GM12878 (cell line): ENCODE data around the gene EFCAB3. TPM values are rescaled to one million over a fixed set of nuclear protein-coding genes. Genes with fewer than 3 reads are reported as not detected.

Experiments used
- ATAC-seq: fragments of 200-7000 bp; cut with Tn5 transposase; 3 replicates; pipeline ENCODE4 v1.9.1; 2020; ENCODE audit warnings: mild to moderate bottlenecking, moderate library complexity
- BruUV-seq: library from RNA; stranded (reverse); fragments of 400-500 nt; replicated peaks from 2 replicates; lab custom pipeline; 2021; lab: Mats Ljungman, UMichigan
- CTCF ChIA-PET: fragments of 300-600 bp; sonication (Branson Sonifier 250); formaldehyde crosslinking; extraction: SDS; loops from one replicate; lab custom pipeline; 2021; ENCODE audit warnings: inconsistent platforms; lab: Yijun Ruan, JAX
- POLR2A ChIA-PET: fragments of 350-600 bp; formaldehyde crosslinking; extraction: SDS; loops from one replicate; lab custom pipeline; 2021; ENCODE audit warnings: inconsistent platforms; lab: Charles Lee
- RAD21 ChIA-PET: fragments of 300-600 bp; sonication (Branson Sonifier 250); formaldehyde crosslinking; loops from one replicate; lab custom pipeline; 2023; ENCODE audit warnings: antibody characterized with exemption; ENCODE audit not compliant: unreplicated experiment; lab: Charles Lee
- SMC1A ChIA-PET: fragments of 300-600 bp; sonication (Branson Sonifier 250); formaldehyde crosslinking; loops from one replicate; lab custom pipeline; 2023; ENCODE audit not compliant: unreplicated experiment, uncharacterized antibody; lab: Charles Lee
- DNase-seq: peaks from one replicate; pipeline ENCODE4 v3.0.0-alpha.2; 2011; ENCODE audit warnings: low read depth, low spot score
- FAIRE-seq: peaks from 3 replicates; lab custom pipeline; 2011; peaks lifted over from hg19 to GRCh38; lab: Jason Lieb, UNC
- H2AFZ ChIP-seq: 2 replicates; pipeline ENCODE4 v1.6.0; 2011; ENCODE audit warnings: low read depth, low read length, control low read depth; ENCODE audit not compliant: control insufficient read depth
- H3K27ac ChIP-seq: 2 replicates; pipeline ENCODE4 v1.5.1; 2011; ENCODE audit warnings: control low read depth; ENCODE audit not compliant: control insufficient read depth, insufficient read depth
- H3K27me3 ChIP-seq, 2 experiments: replicated peaks in 1 of 2; 2 replicates each; pipeline versions ENCODE4 v1.6.0 to v1.6.1; 2011; ENCODE audit warnings: low read length in 1 of 2; ENCODE audit not compliant: control insufficient read depth in 2 of 2, insufficient read depth in 2 of 2
- H3K36me3 ChIP-seq, 2 experiments: 2 replicates each; pipeline ENCODE4 v1.5.1; 2011; ENCODE audit warnings: low read length in 1 of 2; ENCODE audit not compliant: control insufficient read depth in 2 of 2, insufficient read depth in 2 of 2
- H3K4me1 ChIP-seq: 2 replicates; pipeline ENCODE4 v1.6.1; 2011; ENCODE audit warnings: mild to moderate bottlenecking, low read length, moderate library complexity, mixed read lengths; ENCODE audit not compliant: control insufficient read depth, insufficient read depth
- H3K4me2 ChIP-seq: 2 replicates; pipeline ENCODE4 v1.6.0; 2011; ENCODE audit warnings: control low read depth; ENCODE audit not compliant: control insufficient read depth, insufficient read depth
- H3K4me3 ChIP-seq: fragments of 200-600 bp; sonication (generic); 2 replicates; pipeline ENCODE4 v1.5.1; 2016
- H3K79me2 ChIP-seq: 2 replicates; pipeline ENCODE4 v1.6.0; 2011; ENCODE audit warnings: low read length; ENCODE audit not compliant: control insufficient read depth, insufficient read depth
- H3K9ac ChIP-seq: 2 replicates; pipeline ENCODE4 v1.8.0; 2011; ENCODE audit warnings: low read length, control low read depth, mixed read lengths; ENCODE audit not compliant: control insufficient read depth, insufficient read depth
- H3K9me3 ChIP-seq: replicated peaks from 3 replicates; pipeline ENCODE4 v1.5.1; 2011; ENCODE audit warnings: mild to moderate bottlenecking, low read length; ENCODE audit not compliant: control insufficient read depth, insufficient read depth
- H4K20me1 ChIP-seq: 2 replicates; pipeline ENCODE4 v1.6.0; 2011; ENCODE audit not compliant: control insufficient read depth, insufficient read depth
- BRCA1 ChIP-seq: IDR thresholded peaks from 2 replicates; pipeline ENCODE4 v1.6.1; 2011; ENCODE audit warnings: low read depth, low read length, improper control_type of control experiment
- CBX5 ChIP-seq: sonication (generic); IDR thresholded peaks from 2 replicates; pipeline ENCODE4 v1.6.1; 2016; ENCODE audit warnings: low read depth, moderate library complexity, mild to moderate bottlenecking, inconsistent platforms
- HDAC6 ChIP-seq: fragments of 200-600 bp; sonication (generic); IDR thresholded peaks from one replicate; pipeline ENCODE4 v1.8.0; 2017; ENCODE audit warnings: antibody characterized with exemption; ENCODE audit not compliant: unreplicated experiment
- MYC ChIP-seq: IDR thresholded peaks from 2 replicates; pipeline ENCODE4 v1.6.1; 2011; ENCODE audit warnings: mild to moderate bottlenecking, low read length, moderate library complexity, inconsistent platforms; ENCODE audit not compliant: insufficient read depth, insufficient replicate concordance, insufficient read length, severe bottlenecking
- RBBP5 ChIP-seq: fragments of 200-600 bp; sonication (generic); conservative IDR thresholded peaks from 2 replicates; pipeline ENCODE4 v1.6.1; 2016
- TBL1XR1 ChIP-seq: IDR thresholded peaks from 2 replicates; pipeline ENCODE4 v1.6.1; 2012; ENCODE audit warnings: low read depth, low read length, improper control_type of control experiment
- ZNF207 ChIP-seq: fragments of 450-650 bp; IDR thresholded peaks from 2 replicates; pipeline ENCODE4 v1.6.1; 2014; ENCODE audit warnings: antibody characterized with exemption, mild to moderate bottlenecking, borderline replicate concordance
- ZNF24 ChIP-seq: fragments of 450-650 bp; IDR thresholded peaks from 2 replicates; pipeline ENCODE4 v1.6.1; 2017; ENCODE audit warnings: antibody characterized with exemption, mild to moderate bottlenecking
- ZNF274 ChIP-seq: IDR thresholded peaks from one replicate; pipeline ENCODE4 v1.8.0; 2011; ENCODE audit not compliant: insufficient read length, insufficient read depth
- WGBS: methylation state at CpG from one replicate; pipeline ENCODE4 v1.1.6; 2016; ENCODE audit warnings: low lambda C conversion rate; ENCODE audit not compliant: insufficient replicate concordance, insufficient coverage; ENCODE audit errors: missing lambda C conversion rate; 5-methylcytosine and 5-hydroxymethylcytosine counted together
- in situ Hi-C: fragments of 300-500 bp; cut with MboI; formaldehyde crosslinking; loops from 9 replicates; pipeline ENCODE4 v1.14.3; 2018; ENCODE audit warnings: mixed read lengths
- intact Hi-C: fragments of 100-400 bp; cut with micrococcal nuclease; formaldehyde crosslinking; loops from one replicate; pipeline ENCODE4 v1.14.2; 2022; ENCODE audit not compliant: unreplicated experiment
- polyA plus RNA-seq, 11 experiments: library from polyadenylated mRNA; depleted of rRNA in 4 of 11; unstranded in 6 of 11; stranded (reverse) in 5 of 11; fragments of >200 nt; fragmentation: Nextera tagmentation in 4 of 11; fragmentation: Illumina TruSeq in 1 of 11; extraction: Ambion mirVana in 4 of 11; extraction: Trizol in 1 of 11; gene quantifications; 1 replicate in 1 of 11; 2 replicates in 10 of 11; pipeline versions ENCODE4 v1.2.1 to v1.2.3, GENCODE V29; 2011 to 2016; ENCODE audit warnings: inconsistent platforms in 2 of 11, missing spikeins in 2 of 11, low read depth in 1 of 11
- total RNA-seq, 4 experiments: library from RNA; depleted of rRNA in 3 of 4; stranded (reverse); fragments of >200 nt in 3 of 4; fragmentation: Illumina TruSeq in 1 of 4; extraction: Trizol in 1 of 4; gene quantifications; 2 replicates each; pipeline versions ENCODE4 v1.2.1 to v1.2.3, GENCODE V29; 2013 to 2021
- TF ChIP-seq, protein P1 (sequence below): IDR thresholded peaks from 2 replicates; pipeline ENCODE4 v1.6.1; 2011; ENCODE audit warnings: borderline replicate concordance, low read depth, mild to moderate bottlenecking, moderate library complexity, low read length; ENCODE audit not compliant: insufficient read depth, poor library complexity, severe bottlenecking
- TF ChIP-seq, protein P2 (sequence below): IDR thresholded peaks from 2 replicates; pipeline ENCODE4 v1.6.1; 2011; ENCODE audit warnings: low read depth, low read length, improper control_type of control experiment, borderline replicate concordance
- TF ChIP-seq, protein P3 (sequence below): fragments of 450-650 bp; IDR thresholded peaks from 2 replicates; pipeline ENCODE4 v1.6.1; 2017; ENCODE audit warnings: mild to moderate bottlenecking
- TF ChIP-seq, protein P4 (sequence below): fragments of 450-650 bp; IDR thresholded peaks from 2 replicates; pipeline ENCODE4 v1.6.1; 2017; ENCODE audit warnings: mild to moderate bottlenecking, moderate library complexity

Gene EFCAB3
- total and polyA plus RNA-seq, 10 of the 15 experiments (the other 5 are each of a cell fraction or from before 2014, with no cell fraction given), result not detected

DNA sequence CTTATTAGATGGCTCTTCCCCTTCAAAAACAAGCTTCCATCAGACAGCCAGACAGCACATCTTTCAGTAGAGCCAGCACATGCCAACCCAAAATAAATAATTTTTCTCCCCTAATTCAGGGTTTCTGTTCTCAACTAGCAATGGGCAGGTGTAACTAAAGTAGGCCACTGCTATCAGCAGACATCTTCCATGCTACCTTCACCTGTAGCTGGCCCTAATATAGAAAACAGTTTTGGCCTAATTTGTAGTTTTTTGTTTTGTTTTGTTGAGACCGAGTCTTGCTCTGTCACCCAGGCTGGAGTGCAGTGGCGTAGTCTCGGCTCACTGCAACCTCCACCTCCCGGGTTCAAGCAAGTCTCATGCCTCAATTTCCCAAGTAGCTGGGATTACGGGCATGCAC, 29.2 kb upstream of the EFCAB3 start:
- FAIRE-seq, result no peak
- Histone ChIP-seq H3K79me2 (no peaks in the 10 kb centered on the region), H3K27ac (no peak overlapping the region), H4K20me1 (no peaks in the 10 kb centered on the region), H3K4me3 (no peak overlapping the region), H3K36me3 (no peaks in the 10 kb centered on the region), H2AFZ (no peak overlapping the region), H3K4me2 (no peak overlapping the region), H3K4me1 (no peaks in the 10 kb centered on the region), H3K27me3 (no peaks in the 10 kb centered on the region), H3K9ac (no peak overlapping the region), H3K9me3 (no peaks in the 10 kb centered on the region)
- intact Hi-C loops, result no loop called here
- SMC1A ChIA-PET, result no interaction called here
- no peak for ATAC-seq
- no peak for DNase-seq
- RAD21 ChIA-PET, result no interaction called here
- WGBS, result 46% methylated on average over 5 of the region's 5 CpGs
- CTCF ChIA-PET, result no interaction called here
- in situ Hi-C loops, result no loop called here
- BruUV-seq, result no TSS peak
- POLR2A ChIA-PET, result no interaction called here
- TF ChIP-seq, protein P1, sequence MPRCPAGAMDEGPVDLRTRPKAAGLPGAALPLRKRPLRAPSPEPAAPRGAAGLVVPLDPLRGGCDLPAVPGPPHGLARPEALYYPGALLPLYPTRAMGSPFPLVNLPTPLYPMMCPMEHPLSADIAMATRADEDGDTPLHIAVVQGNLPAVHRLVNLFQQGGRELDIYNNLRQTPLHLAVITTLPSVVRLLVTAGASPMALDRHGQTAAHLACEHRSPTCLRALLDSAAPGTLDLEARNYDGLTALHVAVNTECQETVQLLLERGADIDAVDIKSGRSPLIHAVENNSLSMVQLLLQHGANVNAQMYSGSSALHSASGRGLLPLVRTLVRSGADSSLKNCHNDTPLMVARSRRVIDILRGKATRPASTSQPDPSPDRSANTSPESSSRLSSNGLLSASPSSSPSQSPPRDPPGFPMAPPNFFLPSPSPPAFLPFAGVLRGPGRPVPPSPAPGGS, result no peak
- TF ChIP-seq CBX5 (no peak), RBBP5 (no peak), BRCA1 (no peak), ZNF274 (no peak), HDAC6 (no peak), ZNF207 (no peak), ZNF24 (no peak), TBL1XR1 (no peak), MYC (no peak)
- TF ChIP-seq, protein P2, sequence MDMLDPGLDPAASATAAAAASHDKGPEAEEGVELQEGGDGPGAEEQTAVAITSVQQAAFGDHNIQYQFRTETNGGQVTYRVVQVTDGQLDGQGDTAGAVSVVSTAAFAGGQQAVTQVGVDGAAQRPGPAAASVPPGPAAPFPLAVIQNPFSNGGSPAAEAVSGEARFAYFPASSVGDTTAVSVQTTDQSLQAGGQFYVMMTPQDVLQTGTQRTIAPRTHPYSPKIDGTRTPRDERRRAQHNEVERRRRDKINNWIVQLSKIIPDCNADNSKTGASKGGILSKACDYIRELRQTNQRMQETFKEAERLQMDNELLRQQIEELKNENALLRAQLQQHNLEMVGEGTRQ, result no peak
- TF ChIP-seq, protein P3, sequence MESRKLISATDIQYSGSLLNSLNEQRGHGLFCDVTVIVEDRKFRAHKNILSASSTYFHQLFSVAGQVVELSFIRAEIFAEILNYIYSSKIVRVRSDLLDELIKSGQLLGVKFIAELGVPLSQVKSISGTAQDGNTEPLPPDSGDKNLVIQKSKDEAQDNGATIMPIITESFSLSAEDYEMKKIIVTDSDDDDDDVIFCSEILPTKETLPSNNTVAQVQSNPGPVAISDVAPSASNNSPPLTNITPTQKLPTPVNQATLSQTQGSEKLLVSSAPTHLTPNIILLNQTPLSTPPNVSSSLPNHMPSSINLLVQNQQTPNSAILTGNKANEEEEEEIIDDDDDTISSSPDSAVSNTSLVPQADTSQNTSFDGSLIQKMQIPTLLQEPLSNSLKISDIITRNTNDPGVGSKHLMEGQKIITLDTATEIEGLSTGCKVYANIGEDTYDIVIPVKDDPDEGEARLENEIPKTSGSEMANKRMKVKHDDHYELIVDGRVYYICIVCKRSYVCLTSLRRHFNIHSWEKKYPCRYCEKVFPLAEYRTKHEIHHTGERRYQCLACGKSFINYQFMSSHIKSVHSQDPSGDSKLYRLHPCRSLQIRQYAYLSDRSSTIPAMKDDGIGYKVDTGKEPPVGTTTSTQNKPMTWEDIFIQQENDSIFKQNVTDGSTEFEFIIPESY, result no peak
- TF ChIP-seq, protein P4, sequence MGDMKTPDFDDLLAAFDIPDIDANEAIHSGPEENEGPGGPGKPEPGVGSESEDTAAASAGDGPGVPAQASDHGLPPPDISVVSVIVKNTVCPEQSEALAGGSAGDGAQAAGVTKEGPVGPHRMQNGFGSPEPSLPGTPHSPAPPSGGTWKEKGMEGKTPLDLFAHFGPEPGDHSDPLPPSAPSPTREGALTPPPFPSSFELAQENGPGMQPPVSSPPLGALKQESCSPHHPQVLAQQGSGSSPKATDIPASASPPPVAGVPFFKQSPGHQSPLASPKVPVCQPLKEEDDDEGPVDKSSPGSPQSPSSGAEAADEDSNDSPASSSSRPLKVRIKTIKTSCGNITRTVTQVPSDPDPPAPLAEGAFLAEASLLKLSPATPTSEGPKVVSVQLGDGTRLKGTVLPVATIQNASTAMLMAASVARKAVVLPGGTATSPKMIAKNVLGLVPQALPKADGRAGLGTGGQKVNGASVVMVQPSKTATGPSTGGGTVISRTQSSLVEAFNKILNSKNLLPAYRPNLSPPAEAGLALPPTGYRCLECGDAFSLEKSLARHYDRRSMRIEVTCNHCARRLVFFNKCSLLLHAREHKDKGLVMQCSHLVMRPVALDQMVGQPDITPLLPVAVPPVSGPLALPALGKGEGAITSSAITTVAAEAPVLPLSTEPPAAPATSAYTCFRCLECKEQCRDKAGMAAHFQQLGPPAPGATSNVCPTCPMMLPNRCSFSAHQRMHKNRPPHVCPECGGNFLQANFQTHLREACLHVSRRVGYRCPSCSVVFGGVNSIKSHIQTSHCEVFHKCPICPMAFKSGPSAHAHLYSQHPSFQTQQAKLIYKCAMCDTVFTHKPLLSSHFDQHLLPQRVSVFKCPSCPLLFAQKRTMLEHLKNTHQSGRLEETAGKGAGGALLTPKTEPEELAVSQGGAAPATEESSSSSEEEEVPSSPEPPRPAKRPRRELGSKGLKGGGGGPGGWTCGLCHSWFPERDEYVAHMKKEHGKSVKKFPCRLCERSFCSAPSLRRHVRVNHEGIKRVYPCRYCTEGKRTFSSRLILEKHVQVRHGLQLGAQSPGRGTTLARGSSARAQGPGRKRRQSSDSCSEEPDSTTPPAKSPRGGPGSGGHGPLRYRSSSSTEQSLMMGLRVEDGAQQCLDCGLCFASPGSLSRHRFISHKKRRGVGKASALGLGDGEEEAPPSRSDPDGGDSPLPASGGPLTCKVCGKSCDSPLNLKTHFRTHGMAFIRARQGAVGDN, result no peak
